Measurements from ENCODE around the gene LYST.

DNA sequence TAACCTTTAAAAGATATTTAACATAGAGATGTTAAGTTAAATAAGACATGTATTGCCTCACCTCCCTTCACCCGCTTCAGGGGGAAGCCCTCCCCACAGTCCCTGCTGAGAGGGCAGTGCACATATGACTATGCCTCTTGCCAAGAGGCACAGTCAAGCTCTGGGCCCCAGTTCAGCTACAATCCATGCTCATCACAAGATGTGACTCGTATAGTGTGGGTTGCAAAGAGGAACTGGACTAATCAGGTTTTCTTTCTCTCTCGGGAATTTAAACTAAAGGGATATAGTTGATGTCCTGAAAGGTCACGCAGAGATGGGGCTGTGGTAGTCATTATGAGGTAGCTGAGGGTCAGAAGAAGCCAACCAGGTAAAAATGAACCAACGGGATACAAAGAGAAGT is 35.6 kb downstream of the LYST start:
- TF ChIP-seq, protein P1, sequence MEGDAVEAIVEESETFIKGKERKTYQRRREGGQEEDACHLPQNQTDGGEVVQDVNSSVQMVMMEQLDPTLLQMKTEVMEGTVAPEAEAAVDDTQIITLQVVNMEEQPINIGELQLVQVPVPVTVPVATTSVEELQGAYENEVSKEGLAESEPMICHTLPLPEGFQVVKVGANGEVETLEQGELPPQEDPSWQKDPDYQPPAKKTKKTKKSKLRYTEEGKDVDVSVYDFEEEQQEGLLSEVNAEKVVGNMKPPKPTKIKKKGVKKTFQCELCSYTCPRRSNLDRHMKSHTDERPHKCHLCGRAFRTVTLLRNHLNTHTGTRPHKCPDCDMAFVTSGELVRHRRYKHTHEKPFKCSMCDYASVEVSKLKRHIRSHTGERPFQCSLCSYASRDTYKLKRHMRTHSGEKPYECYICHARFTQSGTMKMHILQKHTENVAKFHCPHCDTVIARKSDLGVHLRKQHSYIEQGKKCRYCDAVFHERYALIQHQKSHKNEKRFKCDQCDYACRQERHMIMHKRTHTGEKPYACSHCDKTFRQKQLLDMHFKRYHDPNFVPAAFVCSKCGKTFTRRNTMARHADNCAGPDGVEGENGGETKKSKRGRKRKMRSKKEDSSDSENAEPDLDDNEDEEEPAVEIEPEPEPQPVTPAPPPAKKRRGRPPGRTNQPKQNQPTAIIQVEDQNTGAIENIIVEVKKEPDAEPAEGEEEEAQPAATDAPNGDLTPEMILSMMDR (IDR thresholded peaks at IDR 0.05; ENCODE audit: insufficient read depth, low read length) = no peak
- no peak for TF ChIP-seq POLR2AphosphoS5 (IDR thresholded peaks at IDR 0.05; ENCODE audit: low read depth)
- TF ChIP-seq, protein P2, sequence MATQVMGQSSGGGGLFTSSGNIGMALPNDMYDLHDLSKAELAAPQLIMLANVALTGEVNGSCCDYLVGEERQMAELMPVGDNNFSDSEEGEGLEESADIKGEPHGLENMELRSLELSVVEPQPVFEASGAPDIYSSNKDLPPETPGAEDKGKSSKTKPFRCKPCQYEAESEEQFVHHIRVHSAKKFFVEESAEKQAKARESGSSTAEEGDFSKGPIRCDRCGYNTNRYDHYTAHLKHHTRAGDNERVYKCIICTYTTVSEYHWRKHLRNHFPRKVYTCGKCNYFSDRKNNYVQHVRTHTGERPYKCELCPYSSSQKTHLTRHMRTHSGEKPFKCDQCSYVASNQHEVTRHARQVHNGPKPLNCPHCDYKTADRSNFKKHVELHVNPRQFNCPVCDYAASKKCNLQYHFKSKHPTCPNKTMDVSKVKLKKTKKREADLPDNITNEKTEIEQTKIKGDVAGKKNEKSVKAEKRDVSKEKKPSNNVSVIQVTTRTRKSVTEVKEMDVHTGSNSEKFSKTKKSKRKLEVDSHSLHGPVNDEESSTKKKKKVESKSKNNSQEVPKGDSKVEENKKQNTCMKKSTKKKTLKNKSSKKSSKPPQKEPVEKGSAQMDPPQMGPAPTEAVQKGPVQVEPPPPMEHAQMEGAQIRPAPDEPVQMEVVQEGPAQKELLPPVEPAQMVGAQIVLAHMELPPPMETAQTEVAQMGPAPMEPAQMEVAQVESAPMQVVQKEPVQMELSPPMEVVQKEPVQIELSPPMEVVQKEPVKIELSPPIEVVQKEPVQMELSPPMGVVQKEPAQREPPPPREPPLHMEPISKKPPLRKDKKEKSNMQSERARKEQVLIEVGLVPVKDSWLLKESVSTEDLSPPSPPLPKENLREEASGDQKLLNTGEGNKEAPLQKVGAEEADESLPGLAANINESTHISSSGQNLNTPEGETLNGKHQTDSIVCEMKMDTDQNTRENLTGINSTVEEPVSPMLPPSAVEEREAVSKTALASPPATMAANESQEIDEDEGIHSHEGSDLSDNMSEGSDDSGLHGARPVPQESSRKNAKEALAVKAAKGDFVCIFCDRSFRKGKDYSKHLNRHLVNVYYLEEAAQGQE (IDR thresholded peaks at IDR 0.05; ENCODE audit: insufficient replicate concordance, low read depth) = no peak
